GM21526 (cell line): ENCODE results near the gene TAF9B.
"Not testable (repeated sequence)": the region's sequence is repeated elsewhere in the genome, so short reads cannot be mapped to it uniquely, and the experiment has no call there.

ENCODE experiments used
- ATAC-seq: cut with Tn5 transposase; IDR thresholded peaks from one replicate; pipeline ENCODE4 v1.9.1; 2021; ENCODE audit warnings: moderate library complexity; ENCODE audit not compliant: unreplicated experiment, low FRiP score

The TAF9B gene

DNA sequence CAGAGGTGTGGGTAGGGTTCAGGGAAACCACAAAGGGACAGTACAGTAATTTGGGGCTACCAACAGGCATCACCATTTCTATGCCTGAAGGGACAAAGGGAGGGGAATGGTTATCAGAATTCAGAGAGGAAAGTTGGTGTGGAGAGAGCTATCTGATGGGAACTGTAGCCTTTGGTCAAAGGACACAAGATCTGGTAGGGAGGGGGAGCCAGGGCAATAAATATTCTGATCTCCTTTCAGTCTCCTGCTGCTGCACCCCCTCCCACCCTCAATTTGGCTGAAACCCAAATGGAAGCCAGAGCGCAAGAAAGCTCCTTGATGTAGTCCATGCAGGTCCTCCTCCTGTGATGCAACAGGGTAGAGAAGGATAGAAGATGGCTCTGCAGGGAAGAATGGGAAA is 20.8 kb downstream of the TAF9B start:
- no peak for ATAC-seq

- ATAC-seq = no peak
Measured at GRCh38 chrX:78116766-78117165, 22.7 kb downstream of the TAF9B start.

DNA sequence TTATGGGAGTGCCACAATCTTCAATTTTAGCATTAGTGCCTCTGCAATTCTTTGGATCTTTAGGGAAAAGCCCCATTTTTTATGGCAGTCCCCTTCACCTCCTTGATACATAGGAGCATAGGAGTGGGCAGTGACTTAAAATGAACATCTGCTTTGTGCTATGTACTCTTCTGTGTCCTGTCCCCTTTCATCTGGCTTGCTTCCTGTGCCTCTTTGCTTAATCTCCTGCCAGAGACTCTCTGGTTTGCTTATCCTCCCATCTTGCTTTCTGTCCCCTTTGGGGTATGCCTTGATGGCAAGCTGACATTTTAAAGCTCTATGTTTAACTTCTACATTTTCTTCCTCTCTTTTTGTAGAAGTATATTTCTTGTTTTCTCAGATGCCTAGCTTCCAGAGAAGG is 23.1 kb downstream of the TAF9B start:
- no peak for ATAC-seq

GRCh38 chrX:78111140-78111931 is 28.1 kb downstream of the TAF9B start:
- ATAC-seq = no peak

DNA sequence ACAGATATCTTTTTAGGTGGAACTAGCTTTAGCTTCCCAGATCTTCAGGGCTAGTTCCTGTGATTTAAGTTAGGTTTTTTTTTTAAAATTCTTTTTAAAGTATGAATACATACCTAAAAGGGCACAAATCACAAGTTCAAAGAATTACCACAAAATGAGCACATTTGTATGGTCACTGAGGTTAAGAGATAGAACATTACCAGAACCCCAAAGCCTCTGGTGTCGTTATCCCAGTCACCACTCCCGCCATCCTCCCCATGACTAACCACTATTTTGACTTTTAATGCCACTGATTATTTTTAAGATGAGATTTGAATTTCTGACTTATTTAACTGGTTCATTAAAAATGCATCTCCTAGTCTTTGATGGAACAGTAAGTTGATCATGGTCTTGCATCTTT is 30.0 kb downstream of the TAF9B start:
- ATAC-seq = no peak

GRCh38 chrX:78106651-78106986 is 32.8 kb downstream of the TAF9B start:
- ATAC-seq = no peak

- no peak for ATAC-seq
Measured at GRCh38 chrX:78105944-78106650, 33.4 kb downstream of the TAF9B start.

DNA sequence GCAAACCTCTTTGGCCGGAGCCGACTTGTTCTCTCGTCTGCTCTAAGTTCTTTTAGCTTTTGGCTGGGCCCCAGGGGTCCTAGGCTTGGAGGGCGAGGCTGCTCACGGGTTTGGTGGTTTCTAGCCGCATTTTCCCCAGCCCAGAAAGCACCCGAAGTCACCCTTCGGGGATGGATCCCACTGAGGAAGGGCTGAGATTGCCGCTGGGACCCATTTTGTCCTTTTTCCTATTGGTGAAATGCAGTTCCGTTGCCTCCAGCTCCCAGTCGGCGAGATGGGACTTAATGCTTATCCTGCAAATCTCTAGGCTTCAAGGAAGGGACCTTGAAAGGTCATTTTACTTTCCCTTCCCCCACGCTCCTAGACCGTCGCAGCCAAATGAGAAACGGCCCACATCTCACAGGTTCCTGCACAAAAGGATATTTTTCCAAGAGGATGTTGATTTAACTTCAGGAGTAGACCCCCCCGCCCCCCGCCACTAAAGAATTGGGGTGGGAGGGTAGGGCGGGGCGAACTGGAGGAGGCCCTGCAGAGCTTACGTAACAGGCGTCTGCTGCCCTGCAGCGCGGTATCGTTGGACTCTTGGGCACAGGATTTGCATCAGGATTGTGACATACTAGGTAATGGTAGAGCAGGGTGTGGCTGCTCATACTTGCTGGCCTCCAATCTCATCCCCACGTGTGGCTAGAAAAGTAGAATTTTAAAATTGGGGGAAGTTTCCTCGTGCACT is 34.8 kb downstream of the TAF9B start:
- peak; percentile 32 for ATAC-seq

DNA sequence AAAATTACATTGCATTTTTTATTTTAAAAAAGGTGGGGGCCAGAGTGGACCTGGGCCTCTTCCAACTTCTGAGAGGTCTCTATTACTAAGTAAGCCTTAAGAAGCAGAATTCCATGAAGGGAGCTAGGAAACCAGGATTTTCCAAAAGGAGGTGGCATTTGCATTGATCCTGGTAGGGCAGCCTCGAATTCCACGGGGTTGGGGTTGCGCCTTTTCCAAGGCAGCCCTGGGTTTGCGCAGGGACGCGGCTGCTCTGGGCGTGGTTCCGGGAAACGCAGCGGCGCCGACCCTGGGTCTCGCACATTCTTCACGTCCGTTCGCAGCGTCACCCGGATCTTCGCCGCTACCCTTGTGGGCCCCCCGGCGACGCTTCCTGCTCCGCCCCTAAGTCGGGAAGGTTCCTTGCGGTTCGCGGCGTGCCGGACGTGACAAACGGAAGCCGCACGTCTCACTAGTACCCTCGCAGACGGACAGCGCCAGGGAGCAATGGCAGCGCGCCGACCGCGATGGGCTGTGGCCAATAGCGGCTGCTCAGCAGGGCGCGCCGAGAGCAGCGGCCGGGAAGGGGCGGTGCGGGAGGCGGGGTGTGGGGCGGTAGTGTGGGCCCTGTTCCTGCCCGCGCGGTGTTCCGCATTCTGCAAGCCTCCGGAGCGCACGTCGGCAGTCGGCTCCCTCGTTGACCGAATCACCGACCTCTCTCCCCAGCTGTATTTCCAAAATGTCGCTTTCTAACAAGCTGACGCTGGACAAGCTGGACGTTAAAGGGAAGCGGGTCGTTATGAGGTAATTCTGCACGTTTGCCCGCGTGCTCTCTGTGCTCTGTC is 35.6 kb downstream of the TAF9B start, which contains the start of gene PGK1:
Gene PGK1, plus strand, starts transcription at position 626 of the 824 bp plus-strand sequence. Its CDS starts 93 bp downstream, at position 719.
- peak; percentile 94 for ATAC-seq

- no peak for ATAC-seq
Measured at GRCh38 chrX:78103001-78103622, 36.3 kb downstream of the TAF9B start.

DNA sequence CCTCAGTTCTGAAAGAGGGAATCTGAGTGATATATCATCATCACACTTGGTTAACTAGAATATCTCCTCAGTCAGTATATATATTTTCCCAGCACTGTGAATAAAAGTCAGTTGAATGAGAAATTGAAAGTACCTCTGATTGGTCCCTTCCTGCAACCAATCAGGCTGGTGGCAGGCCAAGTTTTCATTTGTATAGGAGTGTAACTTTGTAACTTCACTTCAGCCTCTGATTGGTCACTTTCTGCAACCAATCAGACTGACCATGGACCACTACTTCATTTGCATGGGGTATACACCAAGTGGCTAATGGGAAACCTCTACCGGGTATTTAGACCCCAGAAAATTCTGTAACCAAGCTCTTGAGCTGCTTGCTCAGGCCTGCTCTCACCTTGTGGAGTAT is 37.4 kb downstream of the TAF9B start:
- no peak for ATAC-seq

- no peak for ATAC-seq
Measured at GRCh38 chrX:78098108-78098507, 41.3 kb downstream of the TAF9B start.

- no peak for ATAC-seq
Measured at GRCh38 chrX:78092296-78092695, 47.2 kb downstream of the TAF9B start.

DNA sequence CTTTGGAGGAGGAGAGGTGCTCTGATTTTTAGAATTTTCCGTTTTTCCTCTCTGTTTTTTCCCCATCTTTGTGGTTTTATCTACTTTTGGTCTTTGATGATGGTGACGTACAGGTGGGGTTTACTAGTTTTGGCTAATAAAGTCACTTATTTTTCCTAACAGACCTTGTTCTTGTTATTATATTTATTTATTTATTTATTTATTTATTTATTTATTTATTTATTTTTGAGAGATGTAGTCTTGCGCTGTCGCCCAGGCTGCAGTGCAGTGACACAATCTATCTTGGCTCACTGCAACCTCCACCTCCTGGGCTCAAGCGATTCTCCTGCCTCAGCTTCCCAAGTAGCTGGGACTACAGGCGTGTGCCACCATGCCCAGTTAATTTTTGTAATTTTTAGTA is 58.0 kb downstream of the TAF9B start:
- not testable (repeated sequence) for ATAC-seq
